Fibroblast of the aortic adventitia (primary cell): ENCODE measurements around the gene IQCE. TPM values are rescaled to one million over a fixed set of nuclear protein-coding genes. Genes with fewer than 3 reads are reported as not detected.

Experiments used
- DNase-seq: peaks from one replicate; pipeline ENCODE4 v3.0.0-alpha.2; 2010; ENCODE audit warnings: low read depth
- H3K4me3 ChIP-seq: 2 replicates; pipeline ENCODE4 v1.5.1; 2011; ENCODE audit warnings: low read depth, mild to moderate bottlenecking, control low read depth, low read length, moderate library complexity
- total RNA-seq: library from RNA; depleted of rRNA; stranded (reverse); fragments of >200 nt; gene quantifications from 2 replicates; pipeline ENCODE4 v1.2.3, GENCODE V29; 2012; ENCODE audit warnings: low replicate concordance
- TF ChIP-seq, protein P1 (sequence below): IDR thresholded peaks from 2 replicates; pipeline ENCODE4 v1.5.1; 2011; ENCODE audit warnings: mild to moderate bottlenecking, low read length, control low read depth, inconsistent platforms; ENCODE audit not compliant: insufficient read depth

IQCE gene
- total RNA-seq, 1 donor = 14.0 TPM

GRCh38 chr7:2655870-2656614 is 97.3 kb downstream of the IQCE start:
- DNase-seq = no peak
- H3K4me3 ChIP-seq = no peak overlapping the region
- TF ChIP-seq, protein P1, sequence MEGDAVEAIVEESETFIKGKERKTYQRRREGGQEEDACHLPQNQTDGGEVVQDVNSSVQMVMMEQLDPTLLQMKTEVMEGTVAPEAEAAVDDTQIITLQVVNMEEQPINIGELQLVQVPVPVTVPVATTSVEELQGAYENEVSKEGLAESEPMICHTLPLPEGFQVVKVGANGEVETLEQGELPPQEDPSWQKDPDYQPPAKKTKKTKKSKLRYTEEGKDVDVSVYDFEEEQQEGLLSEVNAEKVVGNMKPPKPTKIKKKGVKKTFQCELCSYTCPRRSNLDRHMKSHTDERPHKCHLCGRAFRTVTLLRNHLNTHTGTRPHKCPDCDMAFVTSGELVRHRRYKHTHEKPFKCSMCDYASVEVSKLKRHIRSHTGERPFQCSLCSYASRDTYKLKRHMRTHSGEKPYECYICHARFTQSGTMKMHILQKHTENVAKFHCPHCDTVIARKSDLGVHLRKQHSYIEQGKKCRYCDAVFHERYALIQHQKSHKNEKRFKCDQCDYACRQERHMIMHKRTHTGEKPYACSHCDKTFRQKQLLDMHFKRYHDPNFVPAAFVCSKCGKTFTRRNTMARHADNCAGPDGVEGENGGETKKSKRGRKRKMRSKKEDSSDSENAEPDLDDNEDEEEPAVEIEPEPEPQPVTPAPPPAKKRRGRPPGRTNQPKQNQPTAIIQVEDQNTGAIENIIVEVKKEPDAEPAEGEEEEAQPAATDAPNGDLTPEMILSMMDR = no peak

DNA sequence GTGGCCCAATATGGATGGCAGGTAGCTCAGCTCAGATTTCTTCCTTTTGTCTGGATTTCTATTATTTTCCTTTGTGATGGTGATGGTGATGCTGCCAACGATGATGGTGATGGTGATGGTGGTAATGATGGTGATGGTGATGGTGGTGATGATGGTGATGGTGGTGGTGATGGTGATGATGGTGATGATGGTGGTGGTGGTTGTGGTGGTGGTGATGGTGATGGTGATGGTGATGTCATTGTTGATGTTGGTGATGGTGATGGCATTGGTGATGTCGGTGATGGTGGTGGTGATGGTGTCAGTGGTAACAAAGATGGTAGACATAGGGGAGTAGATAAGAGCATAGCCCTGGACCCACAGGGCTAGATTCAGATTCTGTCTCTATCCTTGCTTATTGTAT is 98.4 kb downstream of the IQCE start:
- no peak for DNase-seq
- no peak overlapping the region for H3K4me3 ChIP-seq
- TF ChIP-seq, protein P1 = no peak

DNA sequence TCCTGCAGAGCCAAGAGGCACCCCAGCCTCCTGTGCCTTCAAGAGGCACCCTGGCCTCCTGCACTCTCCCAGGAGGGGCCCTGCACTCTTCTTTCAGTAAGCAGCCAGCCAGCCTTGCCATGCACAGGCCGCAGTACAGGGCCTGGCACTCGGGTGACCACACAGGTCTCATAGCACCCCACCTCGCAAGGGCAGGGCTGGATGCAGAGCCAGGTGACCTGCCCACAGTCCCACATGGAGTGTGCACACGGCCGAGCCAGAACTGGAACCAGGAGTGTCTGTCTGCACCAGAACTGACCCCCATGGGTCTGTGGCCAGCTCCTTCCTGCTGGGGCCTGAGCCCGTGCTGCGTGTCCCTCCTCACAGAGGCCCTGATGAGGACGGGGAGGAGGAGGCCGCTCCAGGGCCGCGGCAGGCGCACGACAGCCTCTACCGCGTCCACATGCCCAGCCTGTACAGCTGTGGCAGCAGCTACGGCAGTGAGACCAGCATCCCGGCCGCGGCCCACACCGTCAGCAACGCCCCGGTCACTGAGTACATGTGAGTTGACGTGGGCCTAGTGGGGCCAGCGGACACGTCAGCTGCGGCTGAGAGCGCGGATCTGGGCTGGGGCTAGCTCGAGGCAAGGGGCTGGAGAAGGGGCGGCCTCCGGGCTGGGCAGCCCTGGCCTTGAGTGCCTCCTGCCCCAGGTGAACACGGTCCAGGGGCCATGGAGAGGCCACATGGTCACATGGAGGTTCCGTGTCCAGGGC is 99.3 kb downstream of the IQCE start:
- TF ChIP-seq, protein P1 = no peak
- no peak overlapping the region for H3K4me3 ChIP-seq
- no peak for DNase-seq

DNA sequence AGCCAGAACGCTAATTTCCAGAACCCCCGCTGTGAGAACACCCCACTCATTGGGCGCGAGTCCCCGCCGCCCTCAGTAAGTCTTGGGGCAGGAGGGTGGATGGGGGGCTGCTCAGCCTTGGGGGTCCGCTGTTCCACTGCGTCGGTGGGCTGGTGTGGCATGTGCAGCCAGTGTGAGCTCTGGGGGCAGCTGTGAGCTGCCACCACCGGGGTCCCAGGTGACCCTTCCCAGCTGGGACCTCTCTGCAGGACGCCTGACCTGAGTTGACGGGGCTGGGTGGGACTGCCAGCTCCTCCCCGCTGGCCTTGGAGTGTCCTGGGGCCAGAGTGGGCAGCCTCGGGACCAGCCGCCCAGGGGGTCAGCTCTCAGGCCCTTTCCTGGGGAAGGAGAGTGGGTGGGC is 100.2 kb downstream of the IQCE start:
- no peak for DNase-seq
- H3K4me3 ChIP-seq = no peak overlapping the region
- TF ChIP-seq, protein P1 = no peak

- no peak for DNase-seq
- TF ChIP-seq, protein P1 = no peak
- no peak overlapping the region for H3K4me3 ChIP-seq
These were observed 101.0 kb downstream of the IQCE start for GRCh38 chr7:2659556-2660358.

DNA sequence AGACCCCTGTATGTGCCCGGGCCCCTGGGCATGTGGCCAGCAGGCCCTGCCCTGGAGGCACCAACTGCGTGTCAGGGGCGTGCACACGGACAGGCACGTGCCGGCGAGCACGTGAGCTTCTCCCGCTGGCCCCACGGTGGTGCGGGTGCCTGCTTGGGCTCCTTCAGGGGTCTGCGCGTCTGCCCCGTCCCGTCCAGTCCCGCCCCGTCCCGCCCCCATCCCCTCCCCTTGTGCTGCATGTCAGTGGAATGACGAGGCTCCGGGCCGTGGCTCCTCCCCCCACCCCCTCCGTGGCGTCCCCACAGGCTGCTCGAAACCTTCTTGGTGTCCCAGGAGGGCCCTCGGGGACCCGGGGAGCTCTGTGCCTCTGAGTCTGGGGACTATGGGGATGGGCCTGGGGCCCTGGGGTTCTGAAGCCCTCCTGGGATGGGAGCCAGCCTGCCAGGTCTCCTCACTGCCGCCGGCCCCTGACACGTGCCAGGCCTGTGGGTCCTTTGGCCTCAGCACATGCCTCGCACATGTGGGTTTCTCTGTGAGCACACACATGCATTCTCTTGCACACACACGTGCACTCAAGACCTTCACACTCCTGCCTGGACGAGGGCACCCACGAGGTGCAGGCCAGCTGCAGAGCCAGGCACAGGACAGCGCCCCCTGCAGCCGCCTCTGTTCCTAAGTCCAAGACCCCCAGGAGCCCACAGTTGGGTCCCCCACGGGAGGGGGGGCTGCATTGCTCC is 101.7 kb downstream of the IQCE start:
- DNase-seq = no peak
- TF ChIP-seq, protein P1 = peak; percentile 10
- no peak overlapping the region for H3K4me3 ChIP-seq
